SK-N-SH treated with all-trans-retinoic acid at 6 μM for 48 hours (cell line): Measurements from ENCODE around the gene ALG9.

ENCODE experiments used
- ATAC-seq: fragments of 200-7000 bp; cut with Tn5 transposase; 3 replicates; pipeline ENCODE4 v1.9.1; 2020; ENCODE audit warnings: mild to moderate bottlenecking, moderate library complexity
- BACH2 ChIP-seq: fragments of 250-450 bp; sonication (Bioruptor Pico); IDR thresholded peaks from 2 replicates; pipeline ENCODE4 v1.9.0; 2021; ENCODE audit warnings: mild to moderate bottlenecking, borderline replicate concordance
- CREB5 ChIP-seq: fragments of 250-450 bp; sonication (Bioruptor Pico); IDR thresholded peaks from 2 replicates; pipeline ENCODE4 v1.5.1; 2020; ENCODE audit warnings: low read depth, mild to moderate bottlenecking, moderate library complexity
- CSDC2 ChIP-seq: fragments of 250-450 bp; sonication (Bioruptor Pico); IDR thresholded peaks from 2 replicates; pipeline ENCODE4 v1.5.0; 2020; ENCODE audit warnings: mild to moderate bottlenecking, moderate library complexity
- ESRRG ChIP-seq: fragments of 250-450 bp; sonication (Bioruptor Pico); IDR thresholded peaks from 2 replicates; pipeline ENCODE4 v1.6.1; 2021; ENCODE audit warnings: mild to moderate bottlenecking
- OSR1 ChIP-seq: fragments of 250-450 bp; sonication (Bioruptor Pico); IDR thresholded peaks from 2 replicates; pipeline ENCODE4 v1.8.0; 2022; ENCODE audit warnings: moderate library complexity, mild to moderate bottlenecking, inconsistent platforms
- PPARA ChIP-seq: fragments of 250-450 bp; sonication (Bioruptor Pico); IDR thresholded peaks from 2 replicates; pipeline ENCODE4 v1.5.0; 2020; ENCODE audit warnings: mild to moderate bottlenecking, borderline replicate concordance
- TSHZ2 ChIP-seq: fragments of 250-450 bp; sonication (Bioruptor Pico); IDR thresholded peaks from 2 replicates; pipeline ENCODE4 v1.5.0; 2020; ENCODE audit warnings: mild to moderate bottlenecking, moderate library complexity
- ZC3H10 ChIP-seq: fragments of 250-450 bp; sonication (Bioruptor Pico); IDR thresholded peaks from 2 replicates; pipeline ENCODE4 v1.5.1; 2021; ENCODE audit warnings: mild to moderate bottlenecking, moderate library complexity
- ZFP3 ChIP-seq: fragments of 250-450 bp; sonication (Bioruptor Pico); IDR thresholded peaks from 2 replicates; pipeline ENCODE4 v1.5.0; 2020; ENCODE audit warnings: mild to moderate bottlenecking, moderate library complexity
- ZFP30 ChIP-seq: fragments of 450-650 bp; formaldehyde crosslinking; IDR thresholded peaks from 2 replicates; pipeline ENCODE4 v1.5.0; 2022; ENCODE audit warnings: mild to moderate bottlenecking, moderate library complexity
- ZNF565 ChIP-seq: fragments of 450-650 bp; formaldehyde crosslinking; conservative IDR thresholded peaks from 2 replicates; pipeline ENCODE4 v1.5.0; 2020; ENCODE audit warnings: low read depth, mild to moderate bottlenecking, moderate library complexity
- ZNF70 ChIP-seq: fragments of 450-650 bp; formaldehyde crosslinking; IDR thresholded peaks from 2 replicates; pipeline ENCODE4 v1.5.0; 2020; ENCODE audit warnings: mild to moderate bottlenecking, moderate library complexity
- ZNF8 ChIP-seq: fragments of 450-650 bp; formaldehyde crosslinking; IDR thresholded peaks from 2 replicates; pipeline ENCODE4 v1.5.0; 2020; ENCODE audit warnings: mild to moderate bottlenecking, moderate library complexity
- TF ChIP-seq, protein P1 (sequence below): fragments of 250-450 bp; sonication (Bioruptor Pico); IDR thresholded peaks from 2 replicates; pipeline ENCODE4 v1.5.1; 2021; ENCODE audit warnings: mild to moderate bottlenecking, moderate library complexity
- TF ChIP-seq, protein P2 (sequence below): fragments of 250-450 bp; sonication (Bioruptor Pico); IDR thresholded peaks from 2 replicates; pipeline ENCODE4 v1.8.0; 2021; ENCODE audit warnings: low read depth, mild to moderate bottlenecking, moderate library complexity, borderline replicate concordance
- TF ChIP-seq, protein P3 (sequence below): fragments of 250-450 bp; sonication (Bioruptor Pico); IDR thresholded peaks from 2 replicates; pipeline ENCODE4 v1.8.0; 2020; ENCODE audit warnings: mild to moderate bottlenecking, moderate library complexity, borderline replicate concordance

Gene ALG9

DNA sequence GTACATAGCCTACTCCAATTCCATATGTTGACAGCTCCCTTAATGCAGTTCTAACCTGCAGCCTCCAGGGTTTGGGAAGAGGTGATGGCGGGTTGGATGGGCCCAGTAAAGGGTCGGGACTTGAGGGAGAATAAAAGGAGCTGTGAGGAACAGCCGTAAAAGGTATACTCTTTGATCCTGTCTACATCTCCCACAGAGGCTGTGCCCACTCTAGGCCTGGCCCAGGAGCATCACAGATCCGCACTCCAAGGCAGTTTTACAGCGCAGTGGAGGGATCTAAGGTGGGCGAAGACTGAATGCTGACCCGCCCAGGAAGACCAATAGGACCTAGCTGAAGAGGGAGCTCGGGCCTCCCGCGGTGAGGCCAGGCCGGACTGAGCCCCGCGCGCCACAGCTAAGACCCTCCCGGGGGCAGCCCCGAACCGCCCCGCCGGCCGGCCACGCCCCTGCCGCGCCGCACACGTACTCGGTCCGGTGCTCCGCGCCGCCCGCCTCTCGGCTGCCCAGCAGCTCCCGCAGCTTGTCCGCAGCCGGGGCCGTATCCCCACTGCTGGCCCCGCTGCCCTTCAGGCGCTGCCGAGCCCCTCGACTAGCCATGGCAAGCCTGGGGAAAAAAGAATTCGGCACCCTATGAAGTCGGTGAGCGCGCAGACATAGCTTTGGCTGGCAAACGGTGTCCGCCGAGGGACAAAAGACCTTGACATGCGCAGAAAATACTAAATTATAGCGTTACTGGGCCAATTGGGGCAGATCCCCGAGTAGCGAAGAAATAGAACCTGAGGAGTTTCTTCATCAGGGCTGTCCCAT lies at the start of gene ALG9:
TSS of gene ALG9 (minus strand) at position 696 of the 807 bp plus-strand sequence. CDS start at position 597, 99 bp downstream.
- peak; percentile 96 for ATAC-seq
- no peak for TF ChIP-seq OSR1 (CRISPR knock-in tag)
- TF ChIP-seq ZNF8 = no peak
- no peak for TF ChIP-seq CSDC2 (CRISPR knock-in tag)
- TF ChIP-seq, protein P1, sequence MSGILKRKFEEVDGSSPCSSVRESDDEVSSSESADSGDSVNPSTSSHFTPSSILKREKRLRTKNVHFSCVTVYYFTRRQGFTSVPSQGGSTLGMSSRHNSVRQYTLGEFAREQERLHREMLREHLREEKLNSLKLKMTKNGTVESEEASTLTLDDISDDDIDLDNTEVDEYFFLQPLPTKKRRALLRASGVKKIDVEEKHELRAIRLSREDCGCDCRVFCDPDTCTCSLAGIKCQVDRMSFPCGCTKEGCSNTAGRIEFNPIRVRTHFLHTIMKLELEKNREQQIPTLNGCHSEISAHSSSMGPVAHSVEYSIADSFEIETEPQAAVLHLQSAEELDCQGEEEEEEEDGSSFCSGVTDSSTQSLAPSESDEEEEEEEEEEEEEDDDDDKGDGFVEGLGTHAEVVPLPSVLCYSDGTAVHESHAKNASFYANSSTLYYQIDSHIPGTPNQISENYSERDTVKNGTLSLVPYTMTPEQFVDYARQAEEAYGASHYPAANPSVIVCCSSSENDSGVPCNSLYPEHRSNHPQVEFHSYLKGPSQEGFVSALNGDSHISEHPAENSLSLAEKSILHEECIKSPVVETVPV (CRISPR knock-in tag) = no peak
- TF ChIP-seq PPARA (CRISPR knock-in tag) = no peak
- TF ChIP-seq, protein P2, sequence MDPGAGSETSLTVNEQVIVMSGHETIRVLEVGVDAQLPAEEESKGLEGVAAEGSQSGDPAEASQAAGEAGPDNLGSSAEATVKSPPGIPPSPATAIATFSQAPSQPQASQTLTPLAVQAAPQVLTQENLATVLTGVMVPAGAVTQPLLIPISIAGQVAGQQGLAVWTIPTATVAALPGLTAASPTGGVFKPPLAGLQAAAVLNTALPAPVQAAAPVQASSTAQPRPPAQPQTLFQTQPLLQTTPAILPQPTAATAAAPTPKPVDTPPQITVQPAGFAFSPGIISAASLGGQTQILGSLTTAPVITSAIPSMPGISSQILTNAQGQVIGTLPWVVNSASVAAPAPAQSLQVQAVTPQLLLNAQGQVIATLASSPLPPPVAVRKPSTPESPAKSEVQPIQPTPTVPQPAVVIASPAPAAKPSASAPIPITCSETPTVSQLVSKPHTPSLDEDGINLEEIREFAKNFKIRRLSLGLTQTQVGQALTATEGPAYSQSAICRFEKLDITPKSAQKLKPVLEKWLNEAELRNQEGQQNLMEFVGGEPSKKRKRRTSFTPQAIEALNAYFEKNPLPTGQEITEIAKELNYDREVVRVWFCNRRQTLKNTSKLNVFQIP (CRISPR knock-in tag) = no peak

GRCh38 chr11:111920908-111921307 lies 49.5 kb upstream of the ALG9 start:
- TF ChIP-seq TSHZ2 (no peak), CREB5 (CRISPR knock-in tag) (no peak), ZFP30 (CRISPR knock-in tag) (no peak), BACH2 (CRISPR knock-in tag) (no peak), CSDC2 (CRISPR knock-in tag) (no peak), ZFP3 (CRISPR knock-in tag) (no peak), ZNF70 (CRISPR knock-in tag) (no peak), ESRRG (CRISPR knock-in tag) (no peak), ZNF565 (CRISPR knock-in tag) (no peak), ZC3H10 (CRISPR knock-in tag) (no peak)
- TF ChIP-seq, protein P3, sequence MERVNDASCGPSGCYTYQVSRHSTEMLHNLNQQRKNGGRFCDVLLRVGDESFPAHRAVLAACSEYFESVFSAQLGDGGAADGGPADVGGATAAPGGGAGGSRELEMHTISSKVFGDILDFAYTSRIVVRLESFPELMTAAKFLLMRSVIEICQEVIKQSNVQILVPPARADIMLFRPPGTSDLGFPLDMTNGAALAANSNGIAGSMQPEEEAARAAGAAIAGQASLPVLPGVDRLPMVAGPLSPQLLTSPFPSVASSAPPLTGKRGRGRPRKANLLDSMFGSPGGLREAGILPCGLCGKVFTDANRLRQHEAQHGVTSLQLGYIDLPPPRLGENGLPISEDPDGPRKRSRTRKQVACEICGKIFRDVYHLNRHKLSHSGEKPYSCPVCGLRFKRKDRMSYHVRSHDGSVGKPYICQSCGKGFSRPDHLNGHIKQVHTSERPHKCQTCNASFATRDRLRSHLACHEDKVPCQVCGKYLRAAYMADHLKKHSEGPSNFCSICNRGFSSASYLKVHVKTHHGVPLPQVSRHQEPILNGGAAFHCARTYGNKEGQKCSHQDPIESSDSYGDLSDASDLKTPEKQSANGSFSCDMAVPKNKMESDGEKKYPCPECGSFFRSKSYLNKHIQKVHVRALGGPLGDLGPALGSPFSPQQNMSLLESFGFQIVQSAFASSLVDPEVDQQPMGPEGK (CRISPR knock-in tag) = no peak
- TF ChIP-seq, protein P1 (CRISPR knock-in tag) = no peak
- TF ChIP-seq, all 23 proteins: peak for 0
- no peak for ATAC-seq
